IgD-negative memory B cell (primary cell): ENCODE data around the gene SPINK5. TPM values are rescaled to one million over a fixed set of nuclear protein-coding genes. Genes with fewer than 3 reads are reported as not detected.

ENCODE experiments used
- H3K27ac Mint-ChIP-seq, 3 donors: one replicate each; pipeline ENCODE4 v1.8.0; 2020 to 2022; ENCODE audit warnings: mild to moderate bottlenecking in 3 of 3, mixed read lengths in 3 of 3, moderate library complexity in 1 of 3
- H3K27me3 Mint-ChIP-seq: one replicate; pipeline ENCODE4 v1.8.0; 2021; ENCODE audit warnings: mixed read lengths
- H3K36me3 Mint-ChIP-seq: one replicate; pipeline ENCODE4 v1.8.0; 2020; ENCODE audit warnings: mild to moderate bottlenecking, mixed read lengths
- H3K4me1 Mint-ChIP-seq, 3 donors: one replicate each; pipeline ENCODE4 v1.8.0; 2020 to 2022; ENCODE audit warnings: mixed read lengths in 3 of 3, mild to moderate bottlenecking in 1 of 3
- H3K4me3 Mint-ChIP-seq, 4 donors: one replicate each; pipeline ENCODE4 v1.8.0; 2020 to 2022; ENCODE audit warnings: mild to moderate bottlenecking in 4 of 4, mixed read lengths in 4 of 4, moderate library complexity in 3 of 4
- H3K9me3 Mint-ChIP-seq, 3 donors: one replicate each; pipeline ENCODE4 v1.8.0; 2020 to 2021; ENCODE audit warnings: mixed read lengths in 3 of 3, mild to moderate bottlenecking in 1 of 3
- polyA plus RNA-seq: library from polyadenylated mRNA; unstranded; fragments of 300-500 nt; fragmentation: Illumina TruSeq; gene quantifications from one replicate; pipeline ENCODE4 v1.2.3, GENCODE V29; 2021

The SPINK5 gene
- polyA plus RNA-seq, 1 donor from 2014 or later = not detected

- no peaks in the 10 kb centered on the region for H3K4me1 Mint-ChIP-seq
- H3K27me3 Mint-ChIP-seq = no peaks in the 10 kb centered on the region
- no peak overlapping the region for H3K4me3 Mint-ChIP-seq
- no peaks in the 10 kb centered on the region for H3K36me3 Mint-ChIP-seq
- H3K9me3 Mint-ChIP-seq = peaks cover 0 to 1% (median under 1%) of the 10 kb centered on the region in 3 donors
- no peak overlapping the region for H3K27ac Mint-ChIP-seq
These were observed 20.5 kb downstream of the SPINK5 start for GRCh38 chr5:148084269-148084668.

DNA sequence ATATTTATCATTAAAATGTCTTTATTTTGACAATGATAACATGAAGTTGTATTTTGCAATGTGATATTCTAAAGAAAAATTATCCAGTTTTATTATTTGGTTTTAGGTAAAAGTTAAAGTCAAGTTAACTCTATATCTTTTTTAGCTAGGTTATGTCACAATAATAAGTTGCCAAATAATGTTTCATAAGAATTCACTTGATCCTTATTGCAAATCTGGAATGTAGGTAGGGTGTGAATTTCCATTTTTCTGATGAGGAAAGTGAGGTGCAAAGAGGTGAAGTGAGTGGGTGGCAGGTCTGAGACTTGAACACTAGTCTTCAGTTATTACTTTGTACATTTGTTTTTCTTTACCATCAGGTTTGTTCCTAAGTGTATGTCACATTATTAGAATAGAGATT lies 21.5 kb downstream of the SPINK5 start:
- H3K27me3 Mint-ChIP-seq = no peaks in the 10 kb centered on the region
- H3K36me3 Mint-ChIP-seq = no peaks in the 10 kb centered on the region
- no peaks in the 10 kb centered on the region for H3K4me1 Mint-ChIP-seq
- H3K9me3 Mint-ChIP-seq = peaks cover 0 to 1% (median 0%) of the 10 kb centered on the region in 3 donors
- H3K4me3 Mint-ChIP-seq = no peak overlapping the region
- no peak overlapping the region for H3K27ac Mint-ChIP-seq

DNA sequence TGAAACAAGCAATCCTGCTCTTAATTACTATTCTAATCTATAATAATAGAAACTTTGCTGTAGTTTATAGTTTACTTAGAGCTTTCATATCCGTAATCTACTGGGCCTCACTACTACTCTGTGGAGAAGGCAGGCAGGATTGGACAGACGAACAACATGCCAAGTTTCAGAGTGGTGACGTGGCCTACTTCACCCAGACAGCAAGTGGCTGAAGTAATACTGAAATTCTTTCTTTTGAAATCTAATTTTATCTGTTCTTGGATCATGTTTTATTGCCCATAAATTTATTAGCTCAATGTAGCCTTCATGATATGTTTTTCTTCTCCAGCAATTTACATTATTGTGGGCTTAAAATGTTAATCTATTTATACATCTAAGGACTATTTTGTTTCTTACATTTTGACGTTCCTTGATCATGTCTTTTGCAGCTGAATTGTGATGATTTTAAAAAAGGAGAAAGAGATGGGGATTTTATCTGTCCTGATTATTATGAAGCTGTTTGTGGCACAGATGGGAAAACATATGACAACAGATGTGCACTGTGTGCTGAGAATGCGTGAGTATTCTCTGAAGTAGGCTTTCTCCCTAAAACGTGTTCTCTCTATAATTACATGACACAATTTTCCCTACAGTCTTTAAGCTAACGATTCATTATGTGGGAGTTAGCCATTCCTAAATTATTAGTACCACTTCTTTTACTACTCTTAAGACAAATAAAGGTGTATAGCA lies 22.4 kb downstream of the SPINK5 start:
- Mint-ChIP-seq H3K27ac (no peak overlapping the region), H3K4me1 (no peaks in the 10 kb centered on the region), H3K27me3 (no peaks in the 10 kb centered on the region), H3K4me3 (no peak overlapping the region), H3K36me3 (no peaks in the 10 kb centered on the region), H3K9me3 (peaks cover 0 to 1% (median 0%) of the 10 kb centered on the region in 3 donors)

DNA sequence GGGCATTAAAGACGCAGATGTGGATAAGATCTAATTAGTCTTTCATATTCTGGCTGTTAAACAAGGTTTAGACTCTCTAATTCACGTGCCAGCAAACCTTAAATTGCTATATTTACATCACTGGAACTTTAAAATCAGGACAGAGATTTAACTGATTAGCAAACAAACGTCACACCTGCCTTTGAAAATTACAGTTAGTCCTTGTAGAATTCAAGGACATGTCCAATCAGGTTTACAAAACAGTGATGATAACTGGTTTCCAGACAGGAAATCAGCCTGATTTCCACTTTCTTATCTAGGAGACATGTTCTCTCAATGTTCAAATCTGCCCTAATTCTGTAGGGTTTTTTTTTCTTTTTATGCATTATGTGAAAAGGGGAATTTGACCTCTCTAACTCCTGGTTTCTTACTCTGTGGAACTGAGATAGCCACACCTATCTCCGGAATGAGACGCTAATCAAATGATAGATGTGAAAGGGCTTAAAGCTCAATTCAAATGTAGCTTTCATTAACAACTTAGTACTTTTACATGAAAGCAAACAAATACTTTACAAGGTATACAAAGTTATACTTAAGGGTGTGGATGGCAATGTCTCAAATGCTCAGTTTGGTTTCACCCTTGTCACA lies 26.5 kb downstream of the SPINK5 start:
- Mint-ChIP-seq H3K27ac (no peak overlapping the region), H3K4me1 (no peaks in the 10 kb centered on the region)

DNA sequence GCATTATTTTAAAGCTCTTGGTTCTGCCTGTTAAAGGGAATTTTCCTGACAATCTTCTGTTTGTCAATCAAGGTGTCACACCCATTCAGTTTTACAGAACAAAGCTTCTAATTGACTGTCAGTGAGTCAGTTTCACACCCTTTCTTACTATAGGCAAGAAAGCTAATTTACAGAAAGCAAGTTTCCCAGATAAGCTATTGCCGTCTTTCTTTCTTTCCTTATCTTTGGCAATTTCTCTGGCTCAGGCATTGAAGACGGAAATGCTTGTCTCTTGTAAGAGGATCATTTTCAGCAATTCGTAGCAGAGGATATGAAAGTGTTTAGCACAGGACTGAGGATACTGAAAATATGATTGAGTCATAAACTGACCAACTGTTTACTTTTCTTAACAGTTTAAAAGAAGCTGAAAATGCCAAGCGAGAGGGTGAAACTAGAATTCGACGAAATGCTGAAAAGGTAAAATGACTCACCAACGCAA lies 27.0 kb downstream of the SPINK5 start:
- H3K27me3 Mint-ChIP-seq = no peaks in the 10 kb centered on the region
- H3K36me3 Mint-ChIP-seq = no peaks in the 10 kb centered on the region
- no peak overlapping the region for H3K27ac Mint-ChIP-seq
- H3K9me3 Mint-ChIP-seq = peaks cover 0 to 2% (median 0%) of the 10 kb centered on the region in 3 donors
- H3K4me1 Mint-ChIP-seq = no peaks in the 10 kb centered on the region
- H3K4me3 Mint-ChIP-seq = no peak overlapping the region

More for the DNA sequence above, 26.5 kb downstream of the SPINK5 start:
- Mint-ChIP-seq H3K27me3 (no peaks in the 10 kb centered on the region), H3K36me3 (no peaks in the 10 kb centered on the region), H3K4me3 (no peak overlapping the region), H3K9me3 (peaks cover 0 to 2% (median 0%) of the 10 kb centered on the region in 3 donors)

DNA sequence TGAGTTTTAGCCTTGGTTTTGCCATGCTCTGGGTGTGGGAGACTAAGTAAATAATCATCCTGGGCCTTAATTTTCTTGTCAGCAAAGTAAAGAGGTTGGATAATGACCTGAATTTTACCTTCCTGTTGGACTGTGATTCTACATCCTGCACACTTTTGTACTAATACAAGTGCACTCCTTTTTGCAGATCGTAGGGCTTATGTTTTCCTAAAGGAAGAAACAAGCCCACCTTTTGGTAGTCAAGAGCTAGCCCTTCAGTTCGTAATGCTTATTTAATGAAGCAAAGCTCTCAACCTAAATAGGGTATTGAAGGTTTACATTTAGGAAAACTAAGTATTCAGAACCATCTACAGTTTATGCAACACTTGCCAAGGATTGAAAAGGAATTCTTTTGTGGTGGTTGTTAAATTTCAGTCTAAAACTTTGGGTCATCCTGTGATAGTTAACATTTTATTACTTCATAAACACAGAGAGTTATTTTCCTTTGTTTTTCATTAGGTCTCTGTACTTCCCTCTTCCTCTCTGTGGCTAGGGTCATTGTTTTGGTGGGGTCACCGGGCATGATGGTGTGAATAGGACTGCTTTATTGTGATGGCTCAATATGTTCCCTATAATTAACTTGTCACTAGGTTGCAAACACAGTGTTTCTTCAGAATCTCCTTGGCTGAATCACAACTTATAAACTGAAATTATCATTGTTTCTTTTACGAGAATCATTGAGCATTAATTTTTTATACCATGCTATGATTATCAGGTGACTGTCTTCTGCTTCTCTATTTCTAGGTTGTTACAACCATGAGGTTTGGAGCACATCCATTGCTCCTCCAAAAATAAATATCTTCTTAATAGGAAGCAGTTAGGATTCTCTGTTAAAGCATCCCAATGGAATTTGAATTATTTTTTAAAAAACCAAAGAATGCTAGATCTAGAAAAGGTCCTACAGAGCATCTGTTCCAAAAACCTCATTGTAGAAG lies 28.5 kb downstream of the SPINK5 start:
- H3K27ac Mint-ChIP-seq = no peak overlapping the region
- no peaks in the 10 kb centered on the region for H3K4me1 Mint-ChIP-seq
- peaks cover 0 to 2% (median 0%) of the 10 kb centered on the region in 3 donors for H3K9me3 Mint-ChIP-seq
- H3K27me3 Mint-ChIP-seq = no peaks in the 10 kb centered on the region
- no peaks in the 10 kb centered on the region for H3K36me3 Mint-ChIP-seq
- no peak overlapping the region for H3K4me3 Mint-ChIP-seq

GRCh38 chr5:148094336-148094735 lies 30.6 kb downstream of the SPINK5 start:
- Mint-ChIP-seq H3K36me3 (no peaks in the 10 kb centered on the region), H3K4me1 (no peaks in the 10 kb centered on the region), H3K9me3 (peaks cover 0 to 2% (median 0%) of the 10 kb centered on the region in 3 donors), H3K27ac (no peak overlapping the region), H3K27me3 (no peaks in the 10 kb centered on the region), H3K4me3 (no peak overlapping the region)

- no peak overlapping the region for H3K27ac Mint-ChIP-seq
- H3K27me3 Mint-ChIP-seq = no peaks in the 10 kb centered on the region
- peaks cover 0 to 4% (median 0%) of the 10 kb centered on the region in 3 donors for H3K9me3 Mint-ChIP-seq
- H3K4me3 Mint-ChIP-seq = no peak overlapping the region
- H3K36me3 Mint-ChIP-seq = no peaks in the 10 kb centered on the region
- H3K4me1 Mint-ChIP-seq = no peaks in the 10 kb centered on the region
These were observed 40.4 kb downstream of the SPINK5 start for GRCh38 chr5:148104226-148104625.

- Mint-ChIP-seq H3K4me1 (no peaks in the 10 kb centered on the region), H3K9me3 (peaks cover 0 to 2% (median 2%) of the 10 kb centered on the region in 3 donors), H3K27me3 (peaks cover 7% of the 10 kb centered on the region), H3K36me3 (no peaks in the 10 kb centered on the region), H3K4me3 (no peak overlapping the region), H3K27ac (no peak overlapping the region)
These were observed 43.8 kb downstream of the SPINK5 start for GRCh38 chr5:148107608-148108007.

DNA sequence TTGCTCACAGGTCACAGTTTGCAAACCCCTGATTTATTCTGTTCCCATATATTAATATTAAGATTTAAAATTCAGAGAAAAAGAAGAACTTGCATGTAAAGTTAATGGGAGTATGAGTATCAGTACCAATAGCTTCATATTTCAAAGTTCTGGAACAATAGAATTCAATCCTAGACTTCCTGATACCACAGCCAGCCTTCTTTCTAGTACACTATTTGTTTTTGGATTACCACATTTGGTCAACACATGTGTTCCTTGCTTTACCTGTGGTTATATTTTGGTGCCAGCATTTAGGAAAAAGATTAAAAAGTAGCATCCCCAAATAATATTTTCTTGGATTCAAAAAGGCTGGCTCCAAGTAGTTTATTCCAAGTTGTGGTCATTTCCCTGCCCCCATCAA lies 49.5 kb downstream of the SPINK5 start:
- no peaks in the 10 kb centered on the region for H3K4me1 Mint-ChIP-seq
- no peak overlapping the region for H3K27ac Mint-ChIP-seq
- H3K9me3 Mint-ChIP-seq = peaks cover 0 to 3% (median 2%) of the 10 kb centered on the region in 3 donors
- no peak overlapping the region for H3K4me3 Mint-ChIP-seq
- no peaks in the 10 kb centered on the region for H3K36me3 Mint-ChIP-seq
- H3K27me3 Mint-ChIP-seq = peaks cover 7% of the 10 kb centered on the region

DNA sequence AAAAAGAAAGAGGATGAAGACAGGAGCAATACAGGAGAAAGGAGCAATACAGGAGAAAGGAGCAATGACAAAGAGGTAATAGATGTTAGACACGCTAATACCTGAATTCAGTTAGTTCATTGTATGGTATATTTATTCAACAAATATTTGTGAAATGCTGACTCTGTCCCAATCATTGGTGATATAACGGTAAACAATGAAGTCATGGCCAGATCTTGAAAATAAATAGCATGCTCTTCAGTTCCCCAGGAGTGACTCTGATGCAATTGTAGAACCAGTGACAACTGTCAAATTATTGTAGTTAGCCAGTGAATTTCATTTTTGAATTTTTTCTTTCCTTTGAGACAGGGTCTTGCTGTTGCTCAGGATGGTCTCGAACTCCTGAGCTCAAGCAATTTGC lies 56.5 kb downstream of the SPINK5 start:
- Mint-ChIP-seq H3K4me3 (no peak overlapping the region), H3K27me3 (no peaks in the 10 kb centered on the region), H3K27ac (no peak overlapping the region), H3K4me1 (no peaks in the 10 kb centered on the region), H3K9me3 (peaks cover 0 to 3% (median 0%) of the 10 kb centered on the region in 3 donors), H3K36me3 (no peaks in the 10 kb centered on the region)

GRCh38 chr5:148125641-148126040 lies 61.9 kb downstream of the SPINK5 start:
- Mint-ChIP-seq H3K4me3 (no peak overlapping the region), H3K4me1 (no peaks in the 10 kb centered on the region), H3K36me3 (no peaks in the 10 kb centered on the region), H3K9me3 (peaks cover 0 to 6% (median 0%) of the 10 kb centered on the region in 3 donors), H3K27me3 (no peaks in the 10 kb centered on the region), H3K27ac (no peak overlapping the region)

DNA sequence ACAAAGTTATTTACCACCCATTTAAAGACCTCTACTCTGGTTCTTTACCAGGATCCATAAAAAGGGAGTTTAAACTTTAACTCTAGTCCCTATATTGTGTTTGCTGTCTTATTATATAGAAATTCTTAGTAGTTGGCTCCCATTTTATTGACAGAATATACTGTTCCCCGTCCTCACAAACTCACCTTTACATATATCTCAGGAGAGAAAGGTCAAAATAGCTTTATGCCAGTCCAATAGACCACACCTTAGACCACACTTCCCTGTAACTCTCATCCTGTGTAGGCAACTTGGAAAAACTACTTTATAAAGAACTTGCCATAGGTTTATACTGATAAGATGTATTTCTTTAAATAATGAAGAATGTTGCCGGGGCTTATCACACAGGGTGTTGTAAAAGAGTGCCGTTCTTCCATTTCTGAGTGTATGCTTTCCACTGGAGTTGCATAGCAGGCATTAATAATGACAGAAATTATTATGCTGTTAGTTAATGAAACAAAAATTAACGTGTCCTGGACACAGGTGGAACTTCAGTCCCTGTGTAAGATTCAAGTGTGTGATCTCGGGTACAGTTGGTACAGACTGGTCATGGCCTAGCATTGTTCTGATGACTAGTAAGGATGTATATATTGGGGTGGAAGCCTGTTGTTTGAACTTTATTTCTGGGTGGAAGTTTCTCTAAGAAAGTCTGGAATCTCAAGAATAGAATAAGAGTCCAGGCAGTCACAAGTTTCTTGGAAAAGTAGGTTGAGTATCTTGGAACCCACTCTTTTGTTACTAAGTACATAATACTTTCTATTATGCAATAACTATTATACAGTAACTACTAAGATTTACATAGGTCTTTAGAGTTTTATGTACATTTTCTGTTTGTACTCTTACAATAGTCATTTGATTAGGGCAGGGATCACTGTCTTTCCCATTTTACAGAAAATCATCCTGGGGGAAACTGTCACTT lies 71.6 kb downstream of the SPINK5 start:
- Mint-ChIP-seq H3K4me1 (no peaks in the 10 kb centered on the region), H3K27ac (no peak overlapping the region), H3K9me3 (no peaks in the 10 kb centered on the region), H3K36me3 (no peaks in the 10 kb centered on the region), H3K4me3 (no peak overlapping the region), H3K27me3 (no peaks in the 10 kb centered on the region)

DNA sequence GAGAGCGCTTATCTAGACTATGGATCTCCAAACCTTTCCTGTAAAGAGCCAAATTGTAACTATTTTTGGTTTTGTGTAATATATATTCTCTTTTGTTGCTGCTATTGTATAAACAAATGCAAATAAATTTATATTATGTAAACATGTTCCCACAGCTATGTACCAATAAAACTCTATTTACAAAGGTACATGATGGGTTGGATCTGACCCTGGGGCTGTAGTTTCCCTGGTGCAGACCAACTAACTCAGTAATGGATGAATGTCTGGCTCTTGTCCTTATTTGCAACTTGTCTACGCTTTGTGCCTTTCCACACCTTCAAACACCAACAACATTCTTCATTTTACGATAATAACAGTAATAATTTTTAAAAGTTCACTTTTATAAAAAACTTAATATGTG lies 77.1 kb downstream of the SPINK5 start:
- Mint-ChIP-seq H3K27ac (no peak overlapping the region), H3K27me3 (no peaks in the 10 kb centered on the region), H3K36me3 (no peaks in the 10 kb centered on the region), H3K4me1 (no peaks in the 10 kb centered on the region), H3K9me3 (peaks cover 0 to 5% (median 4%) of the 10 kb centered on the region in 3 donors), H3K4me3 (no peak overlapping the region)
